ENCODE measurements around the gene RUNX2.

DNA sequence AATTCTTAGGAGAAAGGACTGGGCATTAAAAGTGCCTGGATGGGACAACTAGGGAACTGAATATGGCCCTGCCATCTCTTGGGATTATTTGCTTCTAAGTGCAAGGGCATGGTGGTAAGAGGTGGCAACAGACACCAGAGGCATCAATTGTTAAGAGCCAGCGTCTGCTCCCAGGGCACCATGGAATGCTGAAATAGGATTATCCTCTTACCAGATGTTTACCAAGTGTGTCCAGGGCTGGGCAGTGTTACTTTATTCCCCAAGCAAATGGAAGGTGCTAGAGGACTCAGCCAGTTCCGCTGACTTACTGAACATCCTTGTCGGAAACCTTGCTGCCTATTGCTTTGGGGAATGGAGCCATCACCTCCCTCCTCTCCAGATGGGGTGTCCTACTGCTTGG is 323.2 kb downstream of the RUNX2 start:
- TF ChIP-seq CTCF (IDR thresholded peaks at IDR 0.05): no peak
- no peak for TF ChIP-seq POLR2A (IDR thresholded peaks at IDR 0.05)

Data from uterus (tissue), 2 donors.